Measurements from ENCODE around the gene GTPBP3. TPM values are rescaled to one million over a fixed set of nuclear protein-coding genes. Genes with fewer than 3 reads are reported as not detected.

Gene GTPBP3
- total and polyA plus RNA-seq, 2 of the 13 experiments (the other 11 are each of a cell fraction or from before 2014, with no cell fraction given) = 17.5 to 30.0 TPM

GRCh38 chr19:17390665-17391370 is 53.5 kb downstream of the GTPBP3 start (continued):
- peak; percentile 60; the same call in 1 of the 2 replicates for TF ChIP-seq ARID3A (IDR thresholded peaks at IDR 0.05; ENCODE audit: low read depth, low read length)
- 0 out of 2 replicates have a peak, but pooled peaks have one; percentile 10 for TF ChIP-seq ZNF253 (CRISPR knock-in tag; IDR thresholded peaks at IDR 0.05; ENCODE audit: borderline replicate concordance)
- TF ChIP-seq LCORL (IDR thresholded peaks at IDR 0.05) = no peak
- TF ChIP-seq LCORL (CRISPR knock-in tag; IDR thresholded peaks at IDR 0.05) = peak; percentile 32; the same call in 1 of the 2 replicates
- peak; percentile 61; the same call in 1 of the 3 replicates for TF ChIP-seq MXI1 (IDR thresholded peaks at IDR 0.05; ENCODE audit: borderline replicate concordance, low read depth, low read length)
- no peak for TF ChIP-seq ZNF33B (CRISPR knock-in tag; IDR thresholded peaks at IDR 0.05)
- peak; percentile 55; the same call in 1 of the 2 replicates for TF ChIP-seq AKAP8 (CRISPR knock-in tag; IDR thresholded peaks at IDR 0.05)
- TF ChIP-seq, protein P1, sequence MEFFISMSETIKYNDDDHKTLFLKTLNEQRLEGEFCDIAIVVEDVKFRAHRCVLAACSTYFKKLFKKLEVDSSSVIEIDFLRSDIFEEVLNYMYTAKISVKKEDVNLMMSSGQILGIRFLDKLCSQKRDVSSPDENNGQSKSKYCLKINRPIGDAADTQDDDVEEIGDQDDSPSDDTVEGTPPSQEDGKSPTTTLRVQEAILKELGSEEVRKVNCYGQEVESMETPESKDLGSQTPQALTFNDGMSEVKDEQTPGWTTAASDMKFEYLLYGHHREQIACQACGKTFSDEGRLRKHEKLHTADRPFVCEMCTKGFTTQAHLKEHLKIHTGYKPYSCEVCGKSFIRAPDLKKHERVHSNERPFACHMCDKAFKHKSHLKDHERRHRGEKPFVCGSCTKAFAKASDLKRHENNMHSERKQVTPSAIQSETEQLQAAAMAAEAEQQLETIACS (CRISPR knock-in tag; IDR thresholded peaks at IDR 0.05) = no peak
- peak; percentile 45; the same call in 1 of the 2 replicates for TF ChIP-seq RBFOX2 (IDR thresholded peaks at IDR 0.05; ENCODE audit: low read depth, low read length)
- TF ChIP-seq FOXM1 (CRISPR knock-in tag; IDR thresholded peaks at IDR 0.05) = no peak
- TF ChIP-seq ASH2L (IDR thresholded peaks at IDR 0.05; ENCODE audit: insufficient read length, low read depth, low read length) = no peak
- TF ChIP-seq SUZ12 (IDR thresholded peaks at IDR 0.05; ENCODE audit: low read depth, low read length) = no peak
- TF ChIP-seq ZNF746 (CRISPR knock-in tag; IDR thresholded peaks at IDR 0.05) = no peak
- TF ChIP-seq HMG20A (CRISPR knock-in tag; IDR thresholded peaks at IDR 0.05; ENCODE audit: borderline replicate concordance) = no peak
- no peak for TF ChIP-seq ZIK1 (CRISPR knock-in tag; IDR thresholded peaks at IDR 0.05; ENCODE audit: borderline replicate concordance, low read depth)
- no peak for TF ChIP-seq ZSCAN22 (CRISPR knock-in tag; IDR thresholded peaks at IDR 0.05)
- 0 out of 2 replicates have a peak, but pooled peaks have one; percentile 23 for TF ChIP-seq RFXANK (CRISPR knock-in tag; IDR thresholded peaks at IDR 0.05)
- TF ChIP-seq POGZ (CRISPR knock-in tag; IDR thresholded peaks at IDR 0.05) = peak; percentile 62
- TF ChIP-seq, protein P2, sequence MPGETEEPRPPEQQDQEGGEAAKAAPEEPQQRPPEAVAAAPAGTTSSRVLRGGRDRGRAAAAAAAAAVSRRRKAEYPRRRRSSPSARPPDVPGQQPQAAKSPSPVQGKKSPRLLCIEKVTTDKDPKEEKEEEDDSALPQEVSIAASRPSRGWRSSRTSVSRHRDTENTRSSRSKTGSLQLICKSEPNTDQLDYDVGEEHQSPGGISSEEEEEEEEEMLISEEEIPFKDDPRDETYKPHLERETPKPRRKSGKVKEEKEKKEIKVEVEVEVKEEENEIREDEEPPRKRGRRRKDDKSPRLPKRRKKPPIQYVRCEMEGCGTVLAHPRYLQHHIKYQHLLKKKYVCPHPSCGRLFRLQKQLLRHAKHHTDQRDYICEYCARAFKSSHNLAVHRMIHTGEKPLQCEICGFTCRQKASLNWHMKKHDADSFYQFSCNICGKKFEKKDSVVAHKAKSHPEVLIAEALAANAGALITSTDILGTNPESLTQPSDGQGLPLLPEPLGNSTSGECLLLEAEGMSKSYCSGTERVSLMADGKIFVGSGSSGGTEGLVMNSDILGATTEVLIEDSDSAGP (CRISPR knock-in tag; IDR thresholded peaks at IDR 0.05; ENCODE audit: borderline replicate concordance) = 0 out of 2 replicates have a peak, but pooled peaks have one; percentile 62
- TF ChIP-seq SIN3B (IDR thresholded peaks at IDR 0.05; ENCODE audit: low read length) = no peak
- no peak for TF ChIP-seq THAP9 (CRISPR knock-in tag; IDR thresholded peaks at IDR 0.05; ENCODE audit: borderline replicate concordance)
- peak; percentile 91 for TF ChIP-seq KDM2A (CRISPR knock-in tag; IDR thresholded peaks at IDR 0.05; ENCODE audit: borderline replicate concordance, low read depth)
- peak; percentile 49 for TF ChIP-seq PHF5A (CRISPR knock-in tag; IDR thresholded peaks at IDR 0.05; ENCODE audit: low read depth, unreplicated experiment)
- 0 out of 2 replicates have a peak, but pooled peaks have one; percentile 5 for TF ChIP-seq TGIF2 (CRISPR knock-in tag; IDR thresholded peaks at IDR 0.05)
